Measurements from ENCODE around the gene ERCC4.

ERCC4 gene

GRCh38 chr16:13994239-13995106 is 74.5 kb downstream of the ERCC4 start:
- peak; percentile 34 for DNase-seq (ENCODE audit: low read depth)

- no peak for DNase-seq (ENCODE audit: low read depth)
Measured at GRCh38 chr16:13995194-13995593, 75.2 kb downstream of the ERCC4 start.

DNA sequence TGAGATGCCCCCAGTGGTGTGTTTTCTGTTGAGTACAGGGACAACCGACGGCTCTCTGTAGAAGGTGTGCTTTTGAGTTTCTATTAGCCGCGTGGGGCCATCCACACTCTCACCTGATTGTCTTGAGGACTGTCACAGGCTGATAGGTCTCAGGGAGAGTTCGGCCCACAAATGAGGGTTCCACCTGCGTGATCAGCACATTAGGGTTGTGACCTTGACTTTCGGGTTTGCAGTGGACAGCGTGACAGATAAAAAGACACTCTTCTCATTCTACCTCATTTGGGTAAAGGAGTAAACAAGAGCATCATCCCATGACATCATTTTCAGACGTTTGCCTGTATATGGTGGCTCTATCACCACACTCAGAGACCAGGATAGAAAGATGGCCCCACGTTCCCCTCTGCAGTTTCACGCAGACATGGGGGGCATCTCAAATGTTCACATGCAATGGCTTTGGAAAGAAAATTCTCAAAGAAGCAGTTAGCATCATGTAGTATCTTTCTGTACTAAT is 76.9 kb downstream of the ERCC4 start:
- DNase-seq (ENCODE audit: low read depth), result no peak

DNA sequence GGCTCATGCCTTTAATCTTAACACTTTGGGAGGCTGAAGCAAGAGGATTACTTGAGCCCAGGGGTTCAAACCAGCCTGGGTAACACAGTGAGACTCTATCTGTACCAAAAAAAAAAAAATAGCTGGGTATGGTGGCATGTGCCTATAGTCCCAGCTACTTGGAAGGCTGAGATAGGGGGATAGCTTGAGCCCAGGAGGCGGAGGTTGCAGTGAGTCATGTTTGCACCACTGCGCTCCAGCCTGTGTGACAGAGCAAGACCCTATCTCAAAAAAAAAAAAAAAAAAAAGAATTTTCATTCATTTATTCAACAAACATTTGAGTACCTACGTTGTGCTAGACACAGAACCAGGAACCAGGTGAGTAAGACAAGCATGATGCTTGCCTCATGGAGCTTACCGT is 77.6 kb downstream of the ERCC4 start:
- no peak for DNase-seq (ENCODE audit: low read depth)

GRCh38 chr16:13997933-13998332 is 78.0 kb downstream of the ERCC4 start:
- DNase-seq (ENCODE audit: low read depth), result no peak

DNA sequence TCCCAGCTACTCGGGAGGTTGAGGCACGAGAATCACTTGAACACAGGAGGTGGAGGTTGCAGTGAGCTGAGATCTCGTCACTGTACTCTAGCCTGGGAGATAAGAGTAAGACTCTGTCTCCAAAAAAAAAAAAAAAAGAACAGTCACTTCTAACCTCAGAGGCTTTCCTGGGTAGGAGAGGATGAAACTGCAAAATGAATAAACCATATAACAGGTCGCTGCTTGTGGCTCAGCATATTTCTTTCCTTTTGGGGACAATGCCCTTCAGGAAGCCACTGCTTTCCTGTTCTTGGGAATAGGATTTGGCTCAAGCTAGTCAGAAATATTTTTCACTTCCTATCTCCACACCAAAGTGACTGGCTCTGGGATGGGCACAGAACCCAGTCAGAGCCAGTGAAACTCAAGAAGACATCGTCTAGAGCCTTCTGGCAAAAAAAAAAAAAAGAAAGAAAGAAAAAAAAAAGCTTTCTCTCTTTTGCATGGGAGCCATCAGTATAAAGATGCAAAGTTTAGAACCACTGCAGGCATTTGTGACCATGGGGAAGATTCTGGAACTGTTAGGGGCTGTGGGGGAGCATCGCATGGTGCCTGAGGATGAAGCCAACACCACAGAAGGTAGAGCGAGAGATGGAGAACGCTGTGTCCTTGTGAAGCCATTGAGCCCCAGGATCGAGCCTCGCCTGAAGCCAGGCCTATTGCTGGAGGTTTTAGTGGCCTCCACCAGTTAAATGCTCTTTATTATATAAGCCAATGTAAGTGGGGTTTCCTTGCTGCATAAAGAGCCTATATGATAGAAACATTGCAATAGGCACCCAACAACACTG is 79.3 kb downstream of the ERCC4 start:
- DNase-seq (ENCODE audit: low read depth), result no peak

DNA sequence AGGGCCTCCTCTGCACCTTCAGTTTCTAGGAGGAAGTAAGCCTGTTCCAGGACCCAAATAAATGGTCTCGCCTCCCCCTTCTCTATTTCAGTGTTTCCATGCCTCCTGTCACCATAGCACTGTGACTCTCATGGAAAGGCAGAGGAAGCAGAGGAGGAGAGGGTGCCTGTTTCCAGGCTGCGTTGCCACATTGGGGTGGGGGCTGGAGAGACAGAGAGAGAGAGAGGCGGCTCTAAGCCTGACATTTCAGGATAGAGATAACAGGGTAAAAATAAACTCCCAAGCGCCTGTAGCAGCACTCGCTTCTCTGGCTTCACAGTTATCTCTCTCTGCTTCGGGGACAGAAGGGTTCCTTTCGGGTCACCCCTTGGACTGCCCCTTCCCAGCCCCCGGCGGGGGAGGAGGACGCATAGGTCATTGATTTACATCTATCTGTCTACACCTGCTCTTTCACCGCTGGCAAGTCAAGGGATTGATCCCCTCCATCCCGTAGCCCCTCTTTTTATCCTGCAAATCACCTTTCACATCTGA is 80.0 kb downstream of the ERCC4 start:
- DNase-seq (ENCODE audit: low read depth), result no peak

GRCh38 chr16:14001521-14001920 is 81.6 kb downstream of the ERCC4 start:
- DNase-seq (ENCODE audit: low read depth), result no peak

Measured in EH (cell line).